ENCODE data around the gene ZCCHC17. TPM values are rescaled to one million over a fixed set of nuclear protein-coding genes. Genes with fewer than 3 reads are reported as not detected.
"Not testable (repeated sequence)": the region's sequence is repeated elsewhere in the genome, so short reads cannot be mapped to it uniquely, and the experiment has no call there.

The ZCCHC17 gene
- total RNA-seq, 1 donor from 2014 or later, result 55.0 TPM

GRCh38 chr1:31261916-31262315, 34.9 kb upstream of the ZCCHC17 start:
- Mint-ChIP-seq H3K36me3 (peaks cover 28% of the 10 kb centered on the region), H3K27ac (no peak overlapping the region)

GRCh38 chr1:31262393-31262792, 34.4 kb upstream of the ZCCHC17 start:
- not testable (repeated sequence) for H3K4me3 ChIP-seq; H3K4me2 ChIP-seq; H3K9me3 Mint-ChIP-seq; DNase-seq (ENCODE audit: low spot score); H3K27me3 Mint-ChIP-seq (ENCODE audit: insufficient read depth, low read depth); H3K9me3 ChIP-seq (ENCODE audit: low read depth); H3K27ac ChIP-seq; H3K79me2 ChIP-seq (ENCODE audit: low read depth); H3K4me3 Mint-ChIP-seq; H3K27me3 ChIP-seq; H2AFZ ChIP-seq (replicated peaks); H3K27ac Mint-ChIP-seq; H3K9ac ChIP-seq; H3K4me1 Mint-ChIP-seq
- H3K36me3 ChIP-seq, result peaks cover 29% of the 10 kb centered on the region
- peaks cover 30% of the 10 kb centered on the region for H3K36me3 Mint-ChIP-seq
- peaks cover 20% of the 10 kb centered on the region for H3F3A ChIP-seq (ENCODE audit: low read depth)
- peaks cover 26% of the 10 kb centered on the region for H4K20me1 ChIP-seq (ENCODE audit: low read depth)
- peaks cover 16% of the 10 kb centered on the region for H3K4me1 ChIP-seq

More at GRCh38 chr1:31261916-31262315, 34.9 kb upstream of the ZCCHC17 start:
- no peaks in the 10 kb centered on the region for H3K9me3 Mint-ChIP-seq
- Histone ChIP-seq H3K9ac (no peak overlapping the region), H4K20me1 (ENCODE audit: low read depth) (peaks cover 21% of the 10 kb centered on the region), H3K4me1 (peaks cover 15% of the 10 kb centered on the region), H3K36me3 (peaks cover 25% of the 10 kb centered on the region), H3K4me3 (no peak overlapping the region), H3K27ac (no peak overlapping the region), H2AFZ (replicated peaks) (no peak overlapping the region), H3K79me2 (ENCODE audit: low read depth) (no peaks in the 10 kb centered on the region), H3K4me2 (no peak overlapping the region), H3K27me3 (no peaks in the 10 kb centered on the region), H3K9me3 (ENCODE audit: low read depth) (no peaks in the 10 kb centered on the region), H3F3A (ENCODE audit: low read depth) (peaks cover 16% of the 10 kb centered on the region)
- no peak for DNase-seq (ENCODE audit: low spot score)
- no peaks in the 10 kb centered on the region for H3K4me1 Mint-ChIP-seq
- H3K4me3 Mint-ChIP-seq, result no peak overlapping the region
- peaks cover 2% of the 10 kb centered on the region for H3K27me3 Mint-ChIP-seq (ENCODE audit: insufficient read depth, low read depth)
- no peak for TF ChIP-seq EZH2phosphoT487 (IDR thresholded peaks at IDR 0.05)
- no peak for TF ChIP-seq EZH2 (IDR thresholded peaks at IDR 0.05)
- TF ChIP-seq CTCF (IDR thresholded peaks at IDR 0.05), result no peak

GRCh38 chr1:31263408-31263807, 33.4 kb upstream of the ZCCHC17 start:
- H3K4me3 ChIP-seq, result no peak overlapping the region
- no peak for DNase-seq (ENCODE audit: low spot score)
- H4K20me1 ChIP-seq (ENCODE audit: low read depth), result peaks cover 26% of the 10 kb centered on the region
- H3K79me2 ChIP-seq (ENCODE audit: low read depth), result no peaks in the 10 kb centered on the region
- H3K27ac Mint-ChIP-seq, result no peak overlapping the region
- H3K27me3 Mint-ChIP-seq (ENCODE audit: insufficient read depth, low read depth), result no peaks in the 10 kb centered on the region
- H3K4me3 Mint-ChIP-seq, result no peak overlapping the region
- peaks cover 24% of the 10 kb centered on the region for H3K36me3 Mint-ChIP-seq
- no peaks in the 10 kb centered on the region for H3K9me3 ChIP-seq (ENCODE audit: low read depth)
- peaks cover 21% of the 10 kb centered on the region for H3F3A ChIP-seq (ENCODE audit: low read depth)
- H3K9me3 Mint-ChIP-seq, result no peaks in the 10 kb centered on the region
- H2AFZ ChIP-seq (replicated peaks), result no peak overlapping the region
- H3K4me1 ChIP-seq, result peaks cover 16% of the 10 kb centered on the region
- H3K4me2 ChIP-seq, result no peak overlapping the region
- TF ChIP-seq EZH2phosphoT487 (IDR thresholded peaks at IDR 0.05) (no peak), EZH2 (IDR thresholded peaks at IDR 0.05) (no peak), CTCF (IDR thresholded peaks at IDR 0.05) (no peak)
- no peak overlapping the region for H3K27ac ChIP-seq
- peaks cover 29% of the 10 kb centered on the region for H3K36me3 ChIP-seq
- H3K27me3 ChIP-seq, result no peaks in the 10 kb centered on the region
- no peak overlapping the region for H3K9ac ChIP-seq
- H3K4me1 Mint-ChIP-seq, result no peaks in the 10 kb centered on the region

- H3K27ac Mint-ChIP-seq, result no peak overlapping the region
- peaks cover 16% of the 10 kb centered on the region for H3K4me1 ChIP-seq
- H3K4me1 Mint-ChIP-seq, result no peaks in the 10 kb centered on the region
- H3K9me3 ChIP-seq (ENCODE audit: low read depth), result no peaks in the 10 kb centered on the region
- no peak for TF ChIP-seq EZH2 (IDR thresholded peaks at IDR 0.05)
- no peak for TF ChIP-seq CTCF (IDR thresholded peaks at IDR 0.05)
- TF ChIP-seq EZH2phosphoT487 (IDR thresholded peaks at IDR 0.05), result no peak
- H3K4me3 Mint-ChIP-seq, result no peak overlapping the region
- H3K9ac ChIP-seq, result no peak overlapping the region
- H3F3A ChIP-seq (ENCODE audit: low read depth), result peaks cover 18% of the 10 kb centered on the region
- no peak for DNase-seq (ENCODE audit: low spot score)
- H3K36me3 ChIP-seq, result peaks cover 22% of the 10 kb centered on the region
- peaks cover 26% of the 10 kb centered on the region for H4K20me1 ChIP-seq (ENCODE audit: low read depth)
- no peaks in the 10 kb centered on the region for H3K27me3 Mint-ChIP-seq (ENCODE audit: insufficient read depth, low read depth)
- no peak overlapping the region for H2AFZ ChIP-seq (replicated peaks)
- H3K4me2 ChIP-seq, result no peak overlapping the region
- H3K36me3 Mint-ChIP-seq, result peaks cover 28% of the 10 kb centered on the region
- H3K9me3 Mint-ChIP-seq, result no peaks in the 10 kb centered on the region
- no peak overlapping the region for H3K4me3 ChIP-seq
- H3K27ac ChIP-seq, result no peak overlapping the region
- H3K79me2 ChIP-seq (ENCODE audit: low read depth), result no peaks in the 10 kb centered on the region
- no peaks in the 10 kb centered on the region for H3K27me3 ChIP-seq
These were observed 31.9 kb upstream of the ZCCHC17 start for GRCh38 chr1:31264790-31265386.
